Tibial nerve (tissue), 3 donors: ENCODE data around the gene ZDHHC11.

Experiments
- CTCF ChIP-seq, 5 experiments: fragments of 200-600 bp in 3 of 5; fragments of 450-650 bp in 2 of 5; sonication (generic) in 3 of 5; IDR thresholded peaks; one replicate each; pipeline ENCODE4 v1.5.1; 2016 to 2019; ENCODE audit warnings: antibody characterized with exemption in 5 of 5, mild to moderate bottlenecking in 3 of 5, moderate library complexity in 2 of 5
- POLR2A ChIP-seq, 2 donors: fragments of 450-650 bp; IDR thresholded peaks; one replicate each; pipeline ENCODE4 v1.6.1; 2017; ENCODE audit warnings: antibody characterized with exemption in 2 of 2, mild to moderate bottlenecking in 2 of 2, moderate library complexity in 2 of 2

DNA sequence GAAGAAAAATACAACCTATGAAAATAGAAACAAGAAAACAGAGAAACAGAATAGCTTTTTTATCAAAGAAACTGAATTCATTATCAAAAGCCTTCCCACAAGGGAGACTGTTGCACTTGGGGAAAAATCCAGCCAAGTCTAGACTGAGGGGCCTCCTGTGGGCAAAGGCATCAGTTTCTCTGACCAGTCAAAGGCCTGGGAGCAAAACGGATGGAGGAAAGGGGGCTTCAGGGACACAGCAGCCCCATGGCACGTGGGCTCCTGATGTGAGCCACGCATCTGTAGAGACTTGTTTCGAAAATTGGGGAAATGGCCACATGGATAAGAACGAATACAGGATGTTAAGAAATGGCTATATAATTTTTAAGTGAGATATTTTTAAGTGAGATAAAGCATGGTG lies 87.4 kb downstream of the ZDHHC11 start:
- TF ChIP-seq CTCF (IDR thresholded peaks at IDR 0.05) (no peak), POLR2A (IDR thresholded peaks at IDR 0.05) (no peak)
